Endothelial cell of umbilical vein (primary cell): ENCODE results near the gene UNC119B. TPM values are rescaled to one million over a fixed set of nuclear protein-coding genes. Genes with fewer than 3 reads are reported as not detected.

Experiments used
- BruUV-seq: library from RNA; stranded (reverse); fragments of 400-500 nt; replicated peaks from 2 replicates; lab custom pipeline; 2021; lab: Mats Ljungman, UMichigan
- CTCF ChIA-PET: fragments of 300-600, 350-600 bp; sonication (Branson Sonifier 250); formaldehyde crosslinking; loops from one replicate; lab custom pipeline; 2021; ENCODE audit warnings: antibody characterized with exemption, inconsistent platforms; lab: Charles Lee
- POLR2A ChIA-PET: fragments of 300-600, 350-600 bp; sonication (Branson Sonifier 250); formaldehyde crosslinking; loops from one replicate; lab custom pipeline; 2021; ENCODE audit warnings: antibody characterized with exemption, inconsistent platforms; lab: Charles Lee
- DNase-seq: peaks from one replicate; pipeline ENCODE4 v3.0.0-alpha.2; 2011; ENCODE audit warnings: low read depth, low spot score
- FAIRE-seq: peaks from 2 replicates; lab custom pipeline; 2011; peaks lifted over from hg19 to GRCh38; lab: Jason Lieb, UNC
- H2AFZ ChIP-seq: 2 replicates; pipeline ENCODE4 v1.6.0; 2012; ENCODE audit warnings: low read depth, low read length, control low read depth, inconsistent platforms
- H3K27ac ChIP-seq: 2 replicates; pipeline ENCODE4 v1.5.1; 2011; ENCODE audit warnings: low read depth, mild to moderate bottlenecking, control low read depth, low read length, moderate library complexity; ENCODE audit not compliant: insufficient read depth
- H3K27me3 ChIP-seq, 2 experiments: 2 replicates each; pipeline versions ENCODE4 v1.6.0 to v1.6.1; 2011; ENCODE audit warnings: low read length in 2 of 2, mixed read lengths in 1 of 2; ENCODE audit not compliant: control insufficient read depth in 2 of 2, insufficient read depth in 2 of 2
- H3K36me3 ChIP-seq, 2 experiments: 2 replicates in 1 of 2; 3 replicates in 1 of 2; pipeline ENCODE4 v1.5.1; 2011; ENCODE audit warnings: low read length in 2 of 2, mild to moderate bottlenecking in 1 of 2, moderate library complexity in 1 of 2; ENCODE audit not compliant: control insufficient read depth in 2 of 2, insufficient read depth in 2 of 2; ENCODE audit errors: extremely low read depth in 1 of 2
- H3K4me1 ChIP-seq: 3 replicates; pipeline ENCODE4 v1.5.1; 2011; ENCODE audit warnings: mild to moderate bottlenecking, low read length; ENCODE audit not compliant: control insufficient read depth, insufficient read depth; ENCODE audit errors: extremely low read depth
- H3K4me2 ChIP-seq: 2 replicates; pipeline ENCODE4 v1.6.1; 2011; ENCODE audit warnings: low read length, control low read depth, mixed read lengths; ENCODE audit not compliant: insufficient read depth
- H3K4me3 ChIP-seq, 3 experiments: fragments of 200-600 bp in 1 of 3; sonication (generic), shearing (Covaris generic) in 1 of 3; replicated peaks in 1 of 3; 2 replicates each; pipeline ENCODE4 v1.5.1; 2011 to 2016; ENCODE audit warnings: control low read depth in 3 of 3, low read length in 3 of 3, mild to moderate bottlenecking in 2 of 3, inconsistent platforms in 1 of 3, low read depth in 1 of 3, moderate library complexity in 1 of 3; ENCODE audit not compliant: insufficient read depth in 1 of 3
- H3K79me2 ChIP-seq: 2 replicates; pipeline ENCODE4 v1.6.0; 2012; ENCODE audit warnings: low read length, inconsistent platforms; ENCODE audit not compliant: control insufficient read depth, insufficient read depth
- H3K9ac ChIP-seq: replicated peaks from 2 replicates; pipeline ENCODE3; 2011; ENCODE audit warnings: low read length, control low read depth; ENCODE audit not compliant: insufficient read depth; ENCODE audit errors: extremely low read depth
- H3K9me1 ChIP-seq: replicated peaks from 3 replicates; pipeline ENCODE4 v1.6.0; 2011; ENCODE audit warnings: mild to moderate bottlenecking, low read length; ENCODE audit not compliant: control insufficient read depth, insufficient read depth; ENCODE audit errors: extremely low read depth
- H3K9me3 ChIP-seq: replicated peaks from 2 replicates; pipeline ENCODE4 v1.5.1; 2012; ENCODE audit warnings: low read length, inconsistent platforms; ENCODE audit not compliant: control insufficient read depth, insufficient read depth
- H4K20me1 ChIP-seq: replicated peaks from 2 replicates; pipeline ENCODE3; 2011; ENCODE audit warnings: mild to moderate bottlenecking, low read length; ENCODE audit not compliant: control insufficient read depth, insufficient read depth; ENCODE audit errors: extremely low read depth
- EZH2 ChIP-seq: IDR thresholded peaks from 2 replicates; pipeline ENCODE4 v1.6.1; 2012; ENCODE audit warnings: borderline replicate concordance, low read depth, mild to moderate bottlenecking, moderate library complexity, low read length, inconsistent platforms; ENCODE audit not compliant: severe bottlenecking
- FOS ChIP-seq: IDR thresholded peaks from 2 replicates; pipeline ENCODE4 v1.6.1; 2011; ENCODE audit warnings: mild to moderate bottlenecking, low read length, moderate library complexity, borderline replicate concordance; ENCODE audit not compliant: insufficient read depth
- GATA2 ChIP-seq: IDR thresholded peaks from 2 replicates; pipeline ENCODE4 v1.7.0; 2011; ENCODE audit warnings: low read depth, mild to moderate bottlenecking, moderate library complexity, mixed read lengths, low read length; ENCODE audit not compliant: insufficient read length, insufficient read depth
- JUN ChIP-seq: IDR thresholded peaks from 2 replicates; pipeline ENCODE4 v1.6.1; 2011; ENCODE audit warnings: borderline replicate concordance, low read depth; ENCODE audit not compliant: insufficient read length, insufficient read depth
- MYC ChIP-seq: IDR thresholded peaks from one replicate; pipeline ENCODE4 v1.6.1; 2011; ENCODE audit warnings: mild to moderate bottlenecking, low read depth, low read length
- POLR2A ChIP-seq: IDR thresholded peaks from 2 replicates; pipeline ENCODE4 v1.6.1; 2012; ENCODE audit warnings: low read depth, mild to moderate bottlenecking, control low read depth, low read length
- POLR2AphosphoS5 ChIP-seq: IDR thresholded peaks from 2 replicates; pipeline ENCODE4 v1.6.1; 2012; ENCODE audit warnings: low read depth, mild to moderate bottlenecking, control low read depth, low read length, moderate library complexity; ENCODE audit not compliant: insufficient read depth
- dilution Hi-C: fragments of 300-500 bp; cut with MboI; formaldehyde crosslinking; loops from one replicate; pipeline ENCODE4 v1.15.0; 2019; ENCODE audit warnings: low sequenced_read_pairs; ENCODE audit not compliant: extremely low pct_ligation_motif_present
- intact Hi-C: fragments of 100-400 bp; cut with micrococcal nuclease; formaldehyde crosslinking; loops from one replicate; pipeline ENCODE4 v1.10.0; 2022
- polyA plus RNA-seq, 4 experiments: library from polyadenylated mRNA; depleted of rRNA in 3 of 4; stranded (reverse) in 3 of 4; unstranded in 1 of 4; fragments of >200 nt; gene quantifications; 2 replicates each; pipeline versions ENCODE4 v1.2.1 to v1.2.3, GENCODE V29; 2011 to 2012; ENCODE audit warnings: missing spikeins in 1 of 4
- total RNA-seq: library from RNA; stranded (reverse); gene quantifications from 2 replicates; pipeline ENCODE4 v1.2.3, GENCODE V29; 2021
- TF ChIP-seq, protein P1 (sequence below): IDR thresholded peaks from 2 replicates; pipeline ENCODE4 v1.6.1; 2011; ENCODE audit not compliant: insufficient read depth, insufficient read length
- TF ChIP-seq, protein P2 (sequence below), 2 donors: IDR thresholded peaks; 1 replicate in 1 of 2; 2 replicates in 1 of 2; pipeline ENCODE4 v1.5.1; 2011; ENCODE audit warnings: low read length in 2 of 2, mild to moderate bottlenecking in 2 of 2, moderate library complexity in 2 of 2, control low read depth in 1 of 2, inconsistent platforms in 1 of 2, low read depth in 1 of 2; ENCODE audit not compliant: insufficient read depth in 1 of 2; ENCODE audit errors: extremely low read depth in 1 of 2

Gene UNC119B
- total and polyA plus RNA-seq, 2 donors (not counting 3 experiments of a cell fraction or from before 2014, with no cell fraction given), result 23.1 to 33.7 TPM

- dilution Hi-C loops, result no loop called here
These were observed 36.1 kb upstream of the UNC119B start for GRCh38 chr12:120674097-120674636.

More at GRCh38 chr12:120674097-120674636, 36.1 kb upstream of the UNC119B start:
- H3K27me3 ChIP-seq, result no peaks in the 10 kb centered on the region
- CTCF ChIA-PET, result interaction anchor here (1.1 to 2.1 kb wide), 3 partner anchors 14 to 91 kb away, joined by 3 to 7 read pairs (median 3); no protein-coding TSS in a partner anchor
- no peak for FAIRE-seq
- no peaks in the 10 kb centered on the region for H3K79me2 ChIP-seq
- no peak overlapping the region for H2AFZ ChIP-seq
- peaks cover 18% of the 10 kb centered on the region for H3K4me1 ChIP-seq
- intact Hi-C loops, result no loop called here
- H3K27ac ChIP-seq, result no peak overlapping the region
- H4K20me1 ChIP-seq, result no peaks in the 10 kb centered on the region
- no peaks in the 10 kb centered on the region for H3K36me3 ChIP-seq
- no peak for DNase-seq
- POLR2A ChIA-PET, result no interaction called here
- H3K9me1 ChIP-seq, result no peaks in the 10 kb centered on the region
- no peak overlapping the region for H3K4me3 ChIP-seq
- no TSS peak for BruUV-seq
- H3K9ac ChIP-seq, result no peak overlapping the region
- no peaks in the 10 kb centered on the region for H3K9me3 ChIP-seq
- TF ChIP-seq EZH2 (no peak), GATA2 (no peak), MYC (no peak), POLR2AphosphoS5 (no peak), FOS (no peak), POLR2A (no peak), JUN (no peak)
- TF ChIP-seq, protein P1, sequence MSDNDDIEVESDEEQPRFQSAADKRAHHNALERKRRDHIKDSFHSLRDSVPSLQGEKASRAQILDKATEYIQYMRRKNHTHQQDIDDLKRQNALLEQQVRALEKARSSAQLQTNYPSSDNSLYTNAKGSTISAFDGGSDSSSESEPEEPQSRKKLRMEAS, result no peak
- TF ChIP-seq, protein P2, sequence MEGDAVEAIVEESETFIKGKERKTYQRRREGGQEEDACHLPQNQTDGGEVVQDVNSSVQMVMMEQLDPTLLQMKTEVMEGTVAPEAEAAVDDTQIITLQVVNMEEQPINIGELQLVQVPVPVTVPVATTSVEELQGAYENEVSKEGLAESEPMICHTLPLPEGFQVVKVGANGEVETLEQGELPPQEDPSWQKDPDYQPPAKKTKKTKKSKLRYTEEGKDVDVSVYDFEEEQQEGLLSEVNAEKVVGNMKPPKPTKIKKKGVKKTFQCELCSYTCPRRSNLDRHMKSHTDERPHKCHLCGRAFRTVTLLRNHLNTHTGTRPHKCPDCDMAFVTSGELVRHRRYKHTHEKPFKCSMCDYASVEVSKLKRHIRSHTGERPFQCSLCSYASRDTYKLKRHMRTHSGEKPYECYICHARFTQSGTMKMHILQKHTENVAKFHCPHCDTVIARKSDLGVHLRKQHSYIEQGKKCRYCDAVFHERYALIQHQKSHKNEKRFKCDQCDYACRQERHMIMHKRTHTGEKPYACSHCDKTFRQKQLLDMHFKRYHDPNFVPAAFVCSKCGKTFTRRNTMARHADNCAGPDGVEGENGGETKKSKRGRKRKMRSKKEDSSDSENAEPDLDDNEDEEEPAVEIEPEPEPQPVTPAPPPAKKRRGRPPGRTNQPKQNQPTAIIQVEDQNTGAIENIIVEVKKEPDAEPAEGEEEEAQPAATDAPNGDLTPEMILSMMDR (IDR thresholded peaks at IDR 0.05; ENCODE audit: extremely low read depth in 1 of 2, insufficient read depth in 1 of 2, low read depth in 1 of 2, low read length in 2 of 2), result no peak
- H3K4me2 ChIP-seq, result no peak overlapping the region
